HG03280 (cell line): ENCODE results near the gene NDUFC2.
"Not testable (repeated sequence)": the region's sequence is repeated elsewhere in the genome, so short reads cannot be mapped to it uniquely, and the experiment has no call there.

Experiments used
- ATAC-seq: cut with Tn5 transposase; IDR thresholded peaks from one replicate; pipeline ENCODE4 v1.9.1; 2021; ENCODE audit warnings: mild to moderate bottlenecking, moderate library complexity; ENCODE audit not compliant: unreplicated experiment

Gene NDUFC2

DNA sequence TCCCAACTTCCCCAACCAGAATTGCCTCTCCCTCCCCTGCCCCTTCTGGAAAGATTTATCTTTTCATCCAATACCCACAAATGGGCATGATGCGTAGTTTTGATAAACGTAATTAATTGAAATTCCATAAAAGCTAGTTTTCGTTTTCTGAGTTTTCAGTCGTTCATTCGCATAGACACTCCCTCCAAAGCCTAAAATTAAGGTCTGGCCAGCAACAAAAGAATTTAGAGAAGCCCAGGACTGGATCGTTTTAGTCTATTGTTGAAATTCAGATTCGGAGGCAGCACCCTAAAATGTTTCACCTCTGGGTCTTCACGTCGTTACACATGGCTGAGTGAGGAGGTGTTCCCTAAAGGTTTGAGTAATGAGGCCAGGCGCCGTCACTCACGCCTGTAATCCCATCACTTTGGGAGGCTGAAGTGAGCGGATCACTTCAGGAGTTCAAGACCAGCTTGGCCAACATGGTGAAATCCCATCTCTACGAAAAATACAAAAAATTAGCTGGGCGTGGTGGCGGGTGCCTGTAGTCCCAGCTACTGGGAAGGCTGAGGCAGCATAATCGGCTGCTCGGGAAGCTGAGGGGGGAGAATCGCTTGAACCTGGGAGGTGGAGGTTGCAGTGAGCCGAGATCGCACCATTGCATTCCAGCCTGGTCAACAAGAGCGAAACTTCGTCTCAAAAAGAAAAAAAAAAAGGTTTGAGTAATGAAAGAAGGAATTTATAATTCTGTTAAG lies 589 bp upstream of the NDUFC2 start:
- no peak for ATAC-seq

DNA sequence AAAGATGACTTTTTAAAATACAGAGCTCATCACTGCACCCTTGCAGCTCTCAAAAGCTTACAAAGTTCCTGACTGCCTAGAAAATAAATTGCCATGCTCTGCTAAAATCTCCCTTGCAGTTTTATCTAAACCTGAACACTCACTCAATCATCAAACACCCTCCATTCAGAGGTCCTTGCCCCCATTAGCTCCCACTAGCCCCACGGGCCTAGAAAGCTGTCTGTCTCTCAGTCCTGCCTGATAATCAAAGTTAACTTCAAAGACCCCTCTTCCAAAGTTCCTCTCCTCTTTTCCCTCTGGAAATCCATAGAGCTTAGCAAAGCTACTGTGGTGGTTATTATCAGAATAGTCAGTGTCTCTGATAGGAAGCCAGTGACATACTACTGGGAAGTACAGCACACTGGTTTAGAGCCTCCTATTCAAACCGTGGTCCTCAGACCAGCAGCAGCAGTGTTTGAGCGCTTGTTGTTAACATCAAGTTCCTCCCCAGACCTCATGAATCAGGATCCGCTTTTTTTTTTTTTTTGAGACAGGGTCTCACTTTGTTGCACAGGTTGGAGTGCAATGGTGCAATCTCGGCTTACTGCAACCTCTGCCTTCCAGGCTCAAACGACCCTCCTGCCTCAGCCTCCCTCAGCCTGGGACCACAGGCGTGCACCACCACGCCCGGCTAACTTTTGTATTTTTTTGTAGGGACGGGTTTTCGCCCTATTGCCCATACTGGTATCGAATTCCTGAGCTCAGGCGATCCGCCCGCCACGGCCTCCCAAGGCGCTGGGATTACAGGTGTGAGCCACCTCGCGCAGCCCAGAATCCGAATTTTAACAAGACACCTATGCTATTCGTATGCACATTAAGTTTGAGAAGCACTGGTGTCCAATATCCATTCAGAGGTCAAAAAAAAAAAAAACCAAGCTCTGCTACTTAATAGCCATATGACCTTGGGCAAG lies 1.2 kb downstream of the NDUFC2 start:
- no peak for ATAC-seq

DNA sequence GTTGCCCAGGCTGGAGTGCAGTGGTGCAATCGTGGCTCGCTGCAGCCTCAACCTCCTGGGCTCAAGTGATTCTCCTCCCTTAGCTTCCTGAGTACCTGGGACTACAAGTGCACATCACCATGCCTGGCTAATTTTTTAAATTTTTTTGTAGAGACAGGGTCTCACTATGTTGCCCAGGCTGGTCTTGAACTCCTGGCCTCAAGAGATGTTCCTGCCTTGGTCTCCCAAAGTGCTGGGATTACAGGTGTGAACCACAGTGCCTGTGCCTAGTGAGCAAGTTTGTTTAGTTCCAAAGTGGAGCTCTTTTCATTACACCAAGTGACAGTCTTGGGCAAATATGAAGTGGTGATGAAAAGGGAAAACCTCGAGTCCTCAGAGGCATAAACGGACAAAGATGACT lies 2.1 kb downstream of the NDUFC2 start:
- not testable (repeated sequence) for ATAC-seq

DNA sequence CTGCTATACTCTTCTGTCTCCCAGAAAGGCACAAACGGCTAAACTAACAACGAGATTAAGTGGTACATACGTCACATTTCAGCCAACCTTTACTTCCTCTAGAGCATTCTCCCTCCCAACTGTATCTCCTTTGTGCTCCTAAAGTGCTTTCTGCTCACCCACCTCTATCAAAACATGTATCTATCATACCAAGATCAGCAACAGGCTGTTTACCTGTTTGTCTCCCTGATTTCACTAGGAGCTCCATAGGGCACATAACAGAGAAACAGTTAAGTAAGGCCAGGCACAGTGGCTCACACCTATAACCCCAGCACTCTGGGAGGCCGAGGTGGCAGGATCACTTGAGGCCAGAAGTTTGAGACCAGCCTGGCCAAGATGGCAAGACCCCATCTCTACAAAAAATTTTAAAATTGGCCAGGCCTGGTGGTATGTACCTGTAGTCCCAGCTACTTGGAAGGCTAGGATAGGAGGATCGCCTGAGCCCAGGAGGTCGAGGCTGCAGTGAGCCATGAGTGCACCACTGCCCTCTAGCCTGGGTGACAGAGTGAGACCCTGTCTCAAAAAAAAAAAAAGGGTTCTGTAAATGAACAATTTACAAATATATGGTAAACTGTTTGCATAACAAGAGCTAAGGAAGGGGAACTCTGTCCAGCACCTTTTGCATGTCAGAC lies 2.8 kb downstream of the NDUFC2 start:
- ATAC-seq = no peak

DNA sequence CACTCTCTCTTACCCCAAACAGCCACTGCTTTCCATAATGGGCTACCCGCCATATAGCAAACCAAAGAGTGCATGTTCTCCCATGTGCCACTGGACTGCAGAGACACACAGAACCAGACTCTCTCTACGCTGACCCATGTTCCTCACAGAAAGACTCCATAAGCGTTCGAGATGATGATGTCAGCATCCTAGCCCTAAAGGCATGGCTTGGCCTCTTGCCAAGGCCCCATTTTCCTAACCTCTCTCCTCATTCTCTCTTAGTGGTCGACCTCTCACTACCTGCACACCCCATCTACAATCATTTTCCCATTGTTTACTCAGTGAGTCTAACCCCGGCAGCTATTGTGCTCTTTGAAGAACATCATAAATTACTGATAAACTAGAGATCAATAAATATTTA lies 4.9 kb downstream of the NDUFC2 start:
- no peak for ATAC-seq

DNA sequence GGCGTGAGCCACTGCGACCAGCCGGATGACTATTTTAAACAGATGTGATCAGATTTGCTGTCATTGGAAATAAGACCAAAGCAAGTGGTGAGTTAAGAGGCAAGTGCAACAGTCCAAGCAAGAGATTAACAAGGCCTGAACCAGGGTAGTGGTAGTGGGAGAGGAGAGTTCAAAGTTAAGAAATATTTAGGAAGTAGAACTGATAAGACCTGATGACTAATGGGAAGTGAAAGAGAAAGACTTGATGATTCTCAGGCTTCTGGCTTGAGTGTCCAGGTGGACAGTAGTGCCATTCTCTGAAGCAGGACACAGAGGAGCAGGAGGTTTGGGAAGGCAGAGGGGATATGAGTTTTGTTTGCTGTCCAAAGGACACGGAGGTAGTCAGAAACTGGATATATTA lies 7.2 kb downstream of the NDUFC2 start:
- no peak for ATAC-seq

DNA sequence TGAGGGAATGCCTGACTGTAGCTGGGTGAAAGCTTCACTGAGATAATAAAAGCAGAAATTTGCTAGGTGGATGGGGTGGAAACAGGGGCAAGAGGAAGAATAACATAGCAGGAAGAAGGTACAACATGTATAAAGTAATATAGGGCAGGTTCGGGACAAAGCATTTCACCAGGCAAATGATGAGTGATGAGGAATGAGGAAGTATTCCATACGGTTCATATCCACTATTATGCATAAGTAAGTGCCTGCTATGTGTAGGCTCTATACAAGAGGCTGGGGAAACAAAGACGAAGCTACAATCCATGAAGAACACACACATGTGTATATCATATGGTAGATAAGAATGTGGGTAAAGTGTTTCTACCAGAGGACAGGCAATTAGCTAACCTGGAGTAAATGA lies 7.9 kb downstream of the NDUFC2 start:
- ATAC-seq = no peak

DNA sequence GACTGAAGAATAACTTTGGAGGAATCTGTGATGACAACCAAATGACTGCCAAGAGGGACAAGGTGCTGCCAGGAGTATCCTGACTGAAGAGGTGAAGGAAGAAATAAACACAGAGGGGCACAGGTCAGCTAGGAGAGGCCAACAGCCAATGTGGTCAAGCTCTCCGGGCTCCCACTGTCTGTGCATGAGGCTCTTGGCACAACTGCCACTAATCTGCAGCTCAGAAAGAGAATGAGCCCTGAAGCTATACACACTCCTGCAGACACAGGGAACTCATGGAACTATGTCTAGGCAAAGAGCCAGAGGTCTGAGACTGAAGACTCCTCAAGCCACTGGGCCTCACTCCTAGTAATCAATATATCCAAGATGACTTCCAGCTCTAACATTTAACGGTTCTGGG lies 9.0 kb downstream of the NDUFC2 start:
- ATAC-seq = no peak

DNA sequence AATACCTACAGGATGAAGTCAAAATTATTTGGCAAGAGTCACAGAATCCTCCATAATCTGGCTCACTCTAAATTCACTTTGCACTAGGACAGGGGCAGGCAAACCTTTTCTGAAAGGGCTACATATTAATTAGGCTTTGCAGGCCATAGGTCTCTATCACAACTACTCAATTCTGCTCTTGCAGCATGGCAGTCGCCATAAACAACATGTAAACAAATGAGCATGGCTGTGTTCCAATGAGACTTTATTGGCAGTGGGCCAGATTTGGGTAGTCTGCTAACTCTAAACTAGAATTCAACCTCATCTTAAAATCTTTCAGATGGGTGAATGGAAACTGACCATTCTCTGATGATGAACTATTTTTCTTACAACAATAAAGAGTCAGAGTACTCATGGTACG lies 10.2 kb downstream of the NDUFC2 start:
- no peak for ATAC-seq

DNA sequence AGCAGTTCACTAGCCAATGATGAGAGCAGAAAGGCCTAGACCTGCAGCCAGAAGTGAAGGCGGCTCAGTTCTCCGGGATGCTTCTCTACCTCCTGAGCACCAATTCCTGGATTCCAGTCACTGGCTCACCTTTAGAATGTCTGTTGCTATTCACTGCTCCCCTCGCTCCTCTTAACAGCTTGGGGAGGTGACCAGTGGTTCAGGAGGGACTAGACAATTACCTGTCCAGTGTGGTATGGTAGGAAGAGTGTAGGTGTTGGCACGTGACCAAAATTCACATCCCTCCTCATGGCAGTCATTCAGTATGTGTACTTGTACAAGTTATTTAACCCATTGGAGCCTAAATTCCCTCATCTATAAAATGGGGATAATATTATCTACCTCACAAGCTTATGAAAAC lies 12.0 kb downstream of the NDUFC2 start:
- no peak for ATAC-seq

DNA sequence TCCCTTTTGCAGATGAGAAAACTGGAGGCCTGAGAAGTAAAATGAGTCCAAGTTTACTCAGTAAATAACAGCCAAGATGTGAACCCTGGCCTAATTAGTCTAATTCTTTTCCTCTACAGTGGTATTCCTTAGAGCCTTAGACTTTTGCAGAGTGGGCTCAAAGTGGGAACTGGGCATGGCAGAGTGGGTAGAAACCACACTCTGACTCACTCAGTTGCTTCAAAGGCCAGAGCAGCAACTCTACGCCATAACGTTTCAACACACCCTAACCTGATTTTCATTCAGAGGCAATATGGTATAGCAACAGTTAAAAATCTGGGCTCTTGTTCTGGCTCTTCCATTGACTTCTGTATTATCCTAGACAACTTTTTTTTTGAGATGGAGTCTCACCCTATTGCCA lies 13.2 kb downstream of the NDUFC2 start:
- no peak for ATAC-seq

DNA sequence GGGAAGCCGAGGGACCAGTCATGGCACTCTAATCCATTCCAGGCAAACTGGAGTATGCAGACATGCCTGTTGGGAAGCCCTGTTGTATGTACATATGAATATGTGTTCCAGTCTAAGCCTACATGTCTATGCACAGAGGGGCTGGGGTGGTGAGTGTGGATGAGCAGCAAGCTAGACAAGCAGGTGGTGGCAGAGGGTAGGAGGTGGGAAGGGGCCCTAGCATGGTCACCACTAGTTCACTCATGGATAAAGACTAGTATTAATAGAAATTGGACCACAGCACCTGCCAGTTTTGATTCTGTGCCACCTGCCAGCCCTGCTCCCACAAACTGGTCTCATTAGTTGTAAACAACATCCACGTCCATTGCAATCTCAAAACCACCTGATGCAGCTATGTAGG lies 14.5 kb downstream of the NDUFC2 start:
- no peak for ATAC-seq

DNA sequence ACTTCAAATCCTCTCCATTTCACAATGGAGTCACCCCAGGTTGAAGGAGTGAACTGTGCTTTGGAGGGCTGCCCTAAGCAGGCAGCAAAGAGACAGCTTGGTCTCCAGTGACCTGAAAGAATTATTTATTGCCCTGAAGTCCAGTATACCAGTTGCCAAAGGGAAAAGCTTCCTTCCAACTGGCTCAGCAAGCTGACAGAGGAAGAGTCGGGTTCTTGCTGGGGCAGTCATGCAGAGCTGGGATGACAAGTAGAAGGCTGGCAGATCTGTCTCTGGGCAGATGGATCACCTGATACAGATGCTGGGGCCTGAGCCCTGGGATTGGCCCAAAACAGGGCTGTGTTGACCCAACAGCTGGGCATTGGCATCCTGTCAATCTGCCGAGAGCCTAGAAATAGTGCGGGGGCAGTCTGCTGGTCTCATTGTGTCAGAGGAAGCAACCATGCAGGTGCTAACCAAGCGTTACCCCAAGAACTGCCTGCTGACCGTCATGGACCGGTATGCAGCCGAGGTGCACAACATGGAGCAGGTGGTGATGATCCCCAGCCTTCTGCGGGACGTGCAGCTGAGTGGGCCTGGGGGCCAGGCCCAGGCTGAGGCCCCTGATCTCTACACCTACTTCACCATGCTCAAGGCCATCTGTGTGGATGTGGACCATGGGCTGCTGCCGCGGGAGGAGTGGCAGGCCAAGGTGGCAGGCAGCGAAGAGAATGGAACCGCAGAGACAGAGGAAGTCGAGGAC lies 16.1 kb downstream of the NDUFC2 start, which contains the start of gene THRSP:
Gene THRSP (plus strand): TSS at position 422 of the 742 bp plus-strand sequence. CDS start 21 bp downstream, at position 443.
- no peak for ATAC-seq

DNA sequence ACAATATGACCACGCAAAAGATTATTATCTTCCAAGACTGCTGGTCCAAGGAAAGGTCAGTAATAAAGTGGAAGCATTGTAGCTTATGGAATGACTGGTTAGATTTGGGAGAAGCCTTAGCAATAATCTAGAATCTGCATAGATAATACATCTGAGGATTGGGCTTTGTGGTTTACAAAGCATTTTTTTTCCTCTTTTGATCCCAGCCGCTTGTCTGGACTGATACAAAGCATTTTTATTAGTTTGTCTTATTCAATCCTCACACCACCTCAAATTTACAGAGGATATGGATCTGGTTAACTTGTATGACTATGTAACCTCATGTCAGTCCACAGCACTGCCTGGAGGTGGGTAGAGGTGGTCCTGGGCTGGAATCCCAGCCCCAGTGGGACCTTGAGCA lies 17.0 kb downstream of the NDUFC2 start:
- no peak for ATAC-seq

DNA sequence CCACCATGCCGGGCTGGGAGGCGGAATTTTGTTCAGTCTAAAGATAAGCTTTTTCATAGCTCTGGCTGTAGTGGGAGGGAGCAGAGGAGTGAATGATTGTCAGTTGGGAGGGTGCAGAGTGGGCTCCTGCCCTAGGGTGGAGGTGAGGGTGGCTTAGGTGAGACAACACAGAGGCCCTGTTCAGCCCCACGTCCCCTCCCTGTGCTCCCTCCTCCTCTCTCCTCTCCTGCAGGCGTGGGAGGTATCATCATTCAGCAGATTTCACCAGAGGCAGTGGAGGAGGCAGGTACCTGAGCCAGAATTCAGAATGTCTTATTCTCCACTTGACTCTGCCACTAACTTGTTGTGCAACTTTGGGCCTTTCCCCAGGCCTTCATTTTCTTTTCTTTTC lies 17.7 kb downstream of the NDUFC2 start:
- no peak for ATAC-seq

DNA sequence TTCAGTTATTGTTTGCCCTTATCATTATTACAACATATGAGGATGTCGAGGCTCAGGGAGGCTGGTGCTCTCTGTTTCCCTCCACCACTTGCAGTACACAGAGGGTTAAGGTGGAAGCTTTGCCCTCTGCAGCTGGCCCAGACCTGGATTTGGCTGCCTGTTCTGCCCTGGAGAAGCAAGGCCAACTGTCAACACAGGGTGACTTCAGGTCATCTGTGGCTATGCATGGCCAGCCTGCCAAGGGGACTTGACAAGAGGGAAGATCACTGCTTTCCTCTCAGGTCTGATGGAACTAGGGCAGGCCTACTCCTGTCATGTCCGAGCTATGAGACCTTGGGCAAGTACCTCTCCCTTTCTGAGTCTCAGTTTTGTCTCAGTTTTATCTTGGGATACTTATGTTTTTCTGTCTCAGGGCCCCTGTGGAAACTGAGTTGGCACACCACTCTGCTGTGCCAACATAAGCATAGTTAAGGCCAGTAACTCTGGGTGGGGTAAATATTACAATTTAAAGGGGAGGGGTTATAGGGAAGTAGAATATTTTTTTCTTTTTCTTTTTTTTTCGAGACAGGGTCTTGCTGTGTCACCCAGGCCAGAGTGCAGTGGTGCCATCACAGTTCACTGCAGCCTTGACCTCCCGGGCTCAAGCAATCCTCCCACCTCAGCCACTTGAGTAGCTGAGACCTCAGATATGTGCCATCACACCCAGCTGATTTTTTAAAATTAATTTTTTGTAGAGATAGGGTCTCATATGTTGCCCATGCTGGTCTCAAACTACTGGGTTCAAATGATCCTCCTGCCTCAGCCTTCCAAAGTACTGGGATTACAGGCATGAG lies 18.4 kb downstream of the NDUFC2 start:
- ATAC-seq = no peak

DNA sequence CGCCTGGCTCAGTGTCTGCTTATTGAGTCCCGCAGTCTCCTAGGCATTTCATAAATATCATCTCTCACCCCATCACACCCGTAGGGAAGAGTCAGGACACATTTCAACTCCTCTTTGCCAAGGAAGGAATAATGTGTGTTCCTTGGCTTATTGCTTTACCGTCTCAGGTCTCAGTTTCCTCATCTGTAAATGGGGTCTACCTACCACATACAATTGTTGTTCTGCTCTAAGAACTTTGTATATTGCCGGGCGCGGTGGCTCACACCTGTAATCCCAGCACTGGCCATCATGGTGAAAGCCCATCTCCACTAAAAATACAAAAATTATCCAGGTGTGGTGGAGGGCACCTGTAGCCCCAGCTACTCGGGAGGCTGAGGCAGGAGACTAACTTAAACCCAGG lies 19.1 kb downstream of the NDUFC2 start:
- no peak for ATAC-seq

DNA sequence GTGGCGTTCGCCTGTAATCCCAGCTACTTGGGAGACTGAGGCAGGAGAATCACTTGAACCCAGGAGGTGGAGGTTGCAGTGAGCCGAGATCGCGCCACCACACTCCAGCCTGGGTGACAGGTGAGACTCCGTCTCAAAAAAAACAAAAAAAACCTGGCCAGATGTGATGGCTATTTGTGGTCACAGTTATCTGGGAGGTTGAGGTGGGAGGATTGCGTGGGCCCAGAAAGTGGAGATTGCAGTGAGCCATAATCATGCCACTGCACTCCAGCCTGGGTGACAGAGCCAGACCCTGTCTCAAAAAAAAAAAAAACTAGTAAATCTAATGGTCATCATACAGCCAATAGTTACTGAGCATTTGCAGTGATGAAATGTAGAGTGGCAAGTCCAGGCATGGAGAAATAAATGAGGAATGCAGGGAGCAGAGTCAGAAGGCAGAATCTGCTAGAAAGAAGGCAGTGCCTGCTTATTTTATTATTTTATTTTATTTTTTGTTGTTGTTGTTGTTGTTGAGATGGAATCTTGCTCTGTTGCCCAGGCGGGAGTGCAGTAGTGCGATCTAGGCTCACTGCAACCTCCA lies 19.8 kb downstream of the NDUFC2 start:
- not testable (repeated sequence) for ATAC-seq

DNA sequence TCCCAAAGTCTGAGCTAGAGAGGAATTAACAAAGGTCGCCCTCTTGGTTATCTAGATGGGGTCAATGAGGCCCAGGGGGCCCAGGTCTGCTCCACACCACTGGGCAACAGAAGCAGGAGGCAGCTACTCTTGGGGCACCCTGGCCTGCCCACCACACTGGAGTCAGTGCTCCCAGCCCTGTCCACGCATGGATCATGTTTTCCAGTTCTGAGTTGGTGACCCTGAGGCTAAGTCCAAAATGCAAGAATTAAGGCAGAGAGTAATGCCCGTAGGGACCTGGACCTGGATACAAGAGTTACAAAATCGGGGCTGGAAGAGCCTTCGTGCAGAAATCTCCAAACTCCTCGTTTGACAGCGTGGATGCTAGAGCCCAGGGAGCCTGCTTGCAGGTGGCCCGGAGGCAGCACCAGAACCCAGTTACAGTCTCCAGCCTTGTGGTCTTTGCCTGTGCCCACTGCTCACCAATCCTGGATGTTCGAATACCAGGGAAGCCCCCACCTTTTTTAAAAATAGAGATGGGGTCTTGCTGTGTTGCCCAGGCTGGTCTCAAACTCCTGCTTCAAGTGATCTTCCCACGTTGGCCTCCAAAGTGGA lies 22.1 kb downstream of the NDUFC2 start:
- ATAC-seq = no peak
